Panc1 (cell line): Measurements from ENCODE around the gene TGFB2. TPM values are rescaled to one million over a fixed set of nuclear protein-coding genes. Genes with fewer than 3 reads are reported as not detected.
A peak's percentile ranks its signal among the peaks of the same experiment; 100 is the strongest.

ENCODE experiments used
- ATAC-seq: fragments of 200-7000 bp; cut with Tn5 transposase; 2 replicates; pipeline ENCODE4 v1.9.1; 2020; ENCODE audit warnings: mild to moderate bottlenecking, moderate library complexity
- BruUV-seq: library from RNA; stranded (reverse); fragments of 400-500 nt; replicated peaks from 2 replicates; lab custom pipeline; 2021; lab: Mats Ljungman, UMichigan
- CTCF ChIA-PET: fragments of 300-600 bp; sonication (Branson Sonifier 250); formaldehyde crosslinking; loops from one replicate; lab custom pipeline; 2022; ENCODE audit warnings: antibody characterized with exemption; lab: Charles Lee
- POLR2A ChIA-PET: fragments of 300-600 bp; sonication (Branson Sonifier 250); formaldehyde crosslinking; loops from one replicate; lab custom pipeline; 2022; ENCODE audit warnings: antibody characterized with exemption; lab: Charles Lee
- DNase-seq: peaks from one replicate; pipeline ENCODE4 v3.0.0-alpha.2; 2010; ENCODE audit warnings: low read depth, low spot score
- H3K27ac ChIP-seq: 2 replicates; pipeline ENCODE4 v1.5.1; 2011; ENCODE audit warnings: mild to moderate bottlenecking, low read length, inconsistent platforms
- H3K27me3 ChIP-seq: fragments of 200-500 bp; sonication (Bioruptor generic); 2 replicates; pipeline ENCODE4 v1.6.0; 2014; ENCODE audit warnings: low read length, inconsistent platforms; ENCODE audit not compliant: control insufficient read depth, insufficient read depth
- H3K36me3 ChIP-seq: fragments of 200-500 bp; sonication (Bioruptor generic); 2 replicates; pipeline ENCODE4 v1.5.1; 2014; ENCODE audit warnings: inconsistent platforms, mild to moderate bottlenecking, low read length, moderate library complexity; ENCODE audit not compliant: control insufficient read depth, insufficient read depth
- H3K4me1 ChIP-seq: 2 replicates; pipeline ENCODE4 v1.5.1; 2011; ENCODE audit warnings: inconsistent platforms, mild to moderate bottlenecking, low read length, moderate library complexity; ENCODE audit not compliant: control insufficient read depth, insufficient read depth
- H3K4me3 ChIP-seq, 2 experiments: 2 replicates each; pipeline ENCODE4 v1.5.1; 2011 to 2012; ENCODE audit warnings: low read depth in 2 of 2, low read length in 2 of 2, mild to moderate bottlenecking in 2 of 2, inconsistent platforms in 1 of 2, moderate library complexity in 1 of 2
- H3K9me3 ChIP-seq: fragments of 200-500 bp; sonication (Bioruptor generic); 2 replicates; pipeline ENCODE4 v1.5.1; 2014; ENCODE audit warnings: low read depth, mild to moderate bottlenecking, inconsistent platforms, low read length, moderate library complexity; ENCODE audit not compliant: control insufficient read depth, insufficient read depth
- POLR2AphosphoS5 ChIP-seq: IDR thresholded peaks from 2 replicates; pipeline ENCODE4 v1.6.1; 2012; ENCODE audit warnings: mild to moderate bottlenecking, low read depth, low read length, moderate library complexity
- SIN3A ChIP-seq: IDR thresholded peaks from 2 replicates; pipeline ENCODE4 v1.6.1; 2012; ENCODE audit warnings: low read depth, mild to moderate bottlenecking, low read length, moderate library complexity, borderline replicate concordance; ENCODE audit not compliant: insufficient read depth
- TCF7L2 ChIP-seq: IDR thresholded peaks from 2 replicates; pipeline ENCODE4 v1.6.1; 2011; ENCODE audit warnings: mild to moderate bottlenecking, low read depth, low read length, inconsistent platforms
- in situ Hi-C: cut with HindIII; loops from 2 replicates; pipeline ENCODE4 v1.10.0; 2016; ENCODE audit warnings: low sequenced_read_pairs, low pct_unique_long_range_greater_than_20kb
- intact Hi-C: fragments of 100-400 bp; cut with micrococcal nuclease; formaldehyde crosslinking; loops from one replicate; pipeline ENCODE4 v1.10.0; 2022; ENCODE audit not compliant: unreplicated experiment
- total RNA-seq: library from RNA; stranded (reverse); gene quantifications from one replicate; pipeline ENCODE4 v1.2.1, GENCODE V29; 2021; ENCODE audit not compliant: unreplicated experiment
- TF ChIP-seq, protein P1 (sequence below): fragments of 450-650 bp; IDR thresholded peaks from 2 replicates; pipeline ENCODE4 v1.5.1; 2017; ENCODE audit warnings: mild to moderate bottlenecking
- TF ChIP-seq, protein P2 (sequence below), 2 experiments: IDR thresholded peaks; 2 replicates each; pipeline ENCODE4 v1.6.1; 2011 to 2012; ENCODE audit warnings: low read depth in 2 of 2, control low read depth in 1 of 2, low read length in 1 of 2, mild to moderate bottlenecking in 1 of 2, moderate library complexity in 1 of 2; ENCODE audit not compliant: insufficient read depth in 1 of 2

The TGFB2 gene
- total RNA-seq, 1 experiment from 2014 or later: 58.9 TPM

DNA sequence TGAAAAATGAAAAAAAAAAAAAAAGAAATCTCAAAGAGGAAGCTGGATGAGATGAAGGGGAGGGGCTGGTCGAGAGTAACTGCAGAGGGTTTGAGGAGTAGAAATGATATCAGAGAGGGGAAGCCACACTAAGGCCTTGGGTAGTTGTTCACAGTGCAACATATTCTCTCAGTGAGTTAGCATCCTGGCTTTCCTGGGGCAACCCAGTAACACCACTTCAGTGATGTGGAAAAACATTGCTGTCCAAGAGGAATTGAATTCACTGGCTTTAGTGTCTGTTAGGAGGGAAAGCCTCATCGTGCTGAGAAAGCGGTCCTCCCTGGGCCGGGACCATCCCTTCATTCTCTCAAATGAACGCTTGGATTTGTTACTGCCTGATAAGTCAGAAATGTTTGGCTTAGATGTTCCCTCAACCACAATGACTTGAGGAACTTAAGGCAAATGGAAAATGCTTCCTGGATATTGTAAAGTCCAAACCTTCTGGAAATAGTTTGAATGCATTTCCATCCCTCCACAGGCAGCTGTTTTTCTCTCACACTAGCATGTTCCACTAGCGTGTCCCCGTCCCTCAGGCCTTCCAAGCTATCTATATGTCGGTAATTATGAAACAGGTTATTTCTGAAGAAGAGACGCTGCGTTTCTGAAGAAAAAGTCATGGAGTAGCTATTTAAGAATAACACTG is 12.2 kb downstream of the TGFB2 start:
- intact Hi-C loops (loop anchor here (10.0 kb wide), 1 partner anchor 317 kb away; no protein-coding TSS in a partner anchor), in situ Hi-C loops (no loop called here)
- ATAC-seq (peak; percentile 45), DNase-seq (no peak)
- H3K9me3 ChIP-seq: no peaks in the 10 kb centered on the region
- peak overlapping the region in 1 of 2 experiments; percentile 19; a peak in 1 of 4 replicates for H3K4me3 ChIP-seq
- H3K27ac ChIP-seq: peak overlapping the region; percentile 100
- CTCF ChIA-PET: no interaction called here
- no TSS peak for BruUV-seq
- no peaks in the 10 kb centered on the region; the same call in 1 of the 2 replicates for H3K36me3 ChIP-seq
- POLR2A ChIA-PET: interaction anchor here (0.6 kb wide), 1 partner anchor 63 kb away, joined by 3 read pairs; no protein-coding TSS in a partner anchor
- TF ChIP-seq, protein P1, sequence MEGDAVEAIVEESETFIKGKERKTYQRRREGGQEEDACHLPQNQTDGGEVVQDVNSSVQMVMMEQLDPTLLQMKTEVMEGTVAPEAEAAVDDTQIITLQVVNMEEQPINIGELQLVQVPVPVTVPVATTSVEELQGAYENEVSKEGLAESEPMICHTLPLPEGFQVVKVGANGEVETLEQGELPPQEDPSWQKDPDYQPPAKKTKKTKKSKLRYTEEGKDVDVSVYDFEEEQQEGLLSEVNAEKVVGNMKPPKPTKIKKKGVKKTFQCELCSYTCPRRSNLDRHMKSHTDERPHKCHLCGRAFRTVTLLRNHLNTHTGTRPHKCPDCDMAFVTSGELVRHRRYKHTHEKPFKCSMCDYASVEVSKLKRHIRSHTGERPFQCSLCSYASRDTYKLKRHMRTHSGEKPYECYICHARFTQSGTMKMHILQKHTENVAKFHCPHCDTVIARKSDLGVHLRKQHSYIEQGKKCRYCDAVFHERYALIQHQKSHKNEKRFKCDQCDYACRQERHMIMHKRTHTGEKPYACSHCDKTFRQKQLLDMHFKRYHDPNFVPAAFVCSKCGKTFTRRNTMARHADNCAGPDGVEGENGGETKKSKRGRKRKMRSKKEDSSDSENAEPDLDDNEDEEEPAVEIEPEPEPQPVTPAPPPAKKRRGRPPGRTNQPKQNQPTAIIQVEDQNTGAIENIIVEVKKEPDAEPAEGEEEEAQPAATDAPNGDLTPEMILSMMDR: no peak
- peak; percentile 19; the same call in 1 of the 2 replicates for TF ChIP-seq POLR2AphosphoS5
- no peaks in the 10 kb centered on the region for H3K27me3 ChIP-seq
- peaks cover 90% of the 10 kb centered on the region for H3K4me1 ChIP-seq

DNA sequence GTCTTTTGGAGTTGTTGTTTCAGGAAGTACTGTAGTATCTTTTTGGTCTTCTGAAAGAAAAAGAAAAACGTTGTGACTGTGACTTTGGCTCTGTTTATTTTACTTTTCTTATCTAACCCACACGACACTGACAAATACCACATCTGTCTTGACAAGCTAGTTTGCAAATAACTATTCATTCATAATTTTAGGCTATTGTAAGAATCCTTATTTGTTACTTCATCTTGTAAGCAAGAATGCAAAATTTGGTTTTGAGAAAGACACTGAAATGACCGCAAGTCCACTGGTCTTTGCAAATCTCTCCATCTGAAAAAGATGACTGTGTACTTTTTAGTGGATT is 12.7 kb downstream of the TGFB2 start:
- intact Hi-C loops (loop anchor here (10.0 kb wide), 1 partner anchor 317 kb away; no protein-coding TSS in a partner anchor), in situ Hi-C loops (no loop called here)
- ChIA-PET CTCF (no interaction called here), POLR2A (no interaction called here)
- peak overlapping the region; percentile 100 for H3K27ac ChIP-seq
- no peaks in the 10 kb centered on the region; the same call in 1 of the 2 replicates for H3K36me3 ChIP-seq
- ATAC-seq (no peak), DNase-seq (no peak)
- TF ChIP-seq TCF7L2 (no peak), POLR2AphosphoS5 (no peak), SIN3A (no peak)
- TF ChIP-seq, protein P1: no peak
- TF ChIP-seq, protein P2, sequence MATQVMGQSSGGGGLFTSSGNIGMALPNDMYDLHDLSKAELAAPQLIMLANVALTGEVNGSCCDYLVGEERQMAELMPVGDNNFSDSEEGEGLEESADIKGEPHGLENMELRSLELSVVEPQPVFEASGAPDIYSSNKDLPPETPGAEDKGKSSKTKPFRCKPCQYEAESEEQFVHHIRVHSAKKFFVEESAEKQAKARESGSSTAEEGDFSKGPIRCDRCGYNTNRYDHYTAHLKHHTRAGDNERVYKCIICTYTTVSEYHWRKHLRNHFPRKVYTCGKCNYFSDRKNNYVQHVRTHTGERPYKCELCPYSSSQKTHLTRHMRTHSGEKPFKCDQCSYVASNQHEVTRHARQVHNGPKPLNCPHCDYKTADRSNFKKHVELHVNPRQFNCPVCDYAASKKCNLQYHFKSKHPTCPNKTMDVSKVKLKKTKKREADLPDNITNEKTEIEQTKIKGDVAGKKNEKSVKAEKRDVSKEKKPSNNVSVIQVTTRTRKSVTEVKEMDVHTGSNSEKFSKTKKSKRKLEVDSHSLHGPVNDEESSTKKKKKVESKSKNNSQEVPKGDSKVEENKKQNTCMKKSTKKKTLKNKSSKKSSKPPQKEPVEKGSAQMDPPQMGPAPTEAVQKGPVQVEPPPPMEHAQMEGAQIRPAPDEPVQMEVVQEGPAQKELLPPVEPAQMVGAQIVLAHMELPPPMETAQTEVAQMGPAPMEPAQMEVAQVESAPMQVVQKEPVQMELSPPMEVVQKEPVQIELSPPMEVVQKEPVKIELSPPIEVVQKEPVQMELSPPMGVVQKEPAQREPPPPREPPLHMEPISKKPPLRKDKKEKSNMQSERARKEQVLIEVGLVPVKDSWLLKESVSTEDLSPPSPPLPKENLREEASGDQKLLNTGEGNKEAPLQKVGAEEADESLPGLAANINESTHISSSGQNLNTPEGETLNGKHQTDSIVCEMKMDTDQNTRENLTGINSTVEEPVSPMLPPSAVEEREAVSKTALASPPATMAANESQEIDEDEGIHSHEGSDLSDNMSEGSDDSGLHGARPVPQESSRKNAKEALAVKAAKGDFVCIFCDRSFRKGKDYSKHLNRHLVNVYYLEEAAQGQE (IDR thresholded peaks at IDR 0.05; ENCODE audit: insufficient read depth in 1 of 2, low read depth in 2 of 2, low read length in 1 of 2): no peak
- H3K9me3 ChIP-seq: no peaks in the 10 kb centered on the region
- H3K4me3 ChIP-seq: peak overlapping the region in 1 of 2 experiments; percentile 19; a peak in 1 of 4 replicates
- H3K4me1 ChIP-seq: peaks cover 90% of the 10 kb centered on the region
- no peaks in the 10 kb centered on the region for H3K27me3 ChIP-seq
- no TSS peak for BruUV-seq
